ENCODE results near the gene EZR. TPM values are rescaled to one million over a fixed set of nuclear protein-coding genes. Genes with fewer than 3 reads are reported as not detected.

EZR gene
- 100 to 1,000 TPM in 3 of 4 donors, 10 to 100 TPM in 1; 83.7 to 168 (median 144) TPM for total RNA-seq

- TF ChIP-seq POLR2A (IDR thresholded peaks at IDR 0.05) (peak; percentile 19 to 62), EP300 (IDR thresholded peaks at IDR 0.05) (peak in 1 of 2 donors; percentile 70), CTCF (IDR thresholded peaks at IDR 0.05) (peak in 2 of 5 experiments; percentile 2 to 12)
- Histone ChIP-seq H3K4me1 (peaks cover 0 to 33% (median 24%) of the 10 kb centered on the region in 4 donors), H3K9me3 (no peaks in the 10 kb centered on the region), H3K27ac (peak within 1 kb of the TSS; percentile 94 to 99 (median 97)), H3K27me3 (no peaks in the 10 kb centered on the region), H3K4me3 (peak within 1 kb of the TSS; percentile 60 to 92 (median 76)), H3K36me3 (no peaks in the 10 kb centered on the region)
- 17 to 29% methylated on average over 20 to 33 of the region's 67 CpGs for WGBS, 2 donors
- DNase-seq (ENCODE audit: low spot score in 2 of 2), result peak; percentile 36 to 53
Measured at GRCh38 chr6:158819213-158819976, at the start of gene EZR. EZR (minus strand) TSS chr6:158819368; CDS start chr6:158818093, 1,275 bp downstream.

- Histone ChIP-seq H3K9me3 (no peaks in the 10 kb centered on the region), H3K36me3 (no peaks in the 10 kb centered on the region), H3K27me3 (no peaks in the 10 kb centered on the region), H3K4me3 (no peak overlapping the region), H3K4me1 (peaks cover 0 to 16% (median 2%) of the 10 kb centered on the region in 4 donors), H3K27ac (peak overlapping the region in 2 of 4 donors; percentile 92)
- WGBS, 2 donors, result 89 to 98% methylated on average over 6 of the region's 6 CpGs
- TF ChIP-seq EP300 (IDR thresholded peaks at IDR 0.05) (no peak), CTCF (IDR thresholded peaks at IDR 0.05) (no peak), POLR2A (IDR thresholded peaks at IDR 0.05) (no peak)
- DNase-seq (ENCODE audit: low spot score in 2 of 2), result no peak
Measured at GRCh38 chr6:158868122-158868480, 48.9 kb upstream of the EZR start.

GRCh38 chr6:158867381-158868121 is 48.4 kb upstream of the EZR start:
- DNase-seq (ENCODE audit: low spot score in 2 of 2), result no peak
- H3K27me3 ChIP-seq, result no peaks in the 10 kb centered on the region
- 89 to 92% methylated on average over 10 of the region's 10 CpGs for WGBS, 2 donors
- no peaks in the 10 kb centered on the region for H3K9me3 ChIP-seq
- H3K4me1 ChIP-seq, result peaks cover 0 to 16% (median 2%) of the 10 kb centered on the region in 4 donors
- no peaks in the 10 kb centered on the region for H3K36me3 ChIP-seq
- no peak overlapping the region for H3K4me3 ChIP-seq
- TF ChIP-seq POLR2A (IDR thresholded peaks at IDR 0.05) (no peak), EP300 (IDR thresholded peaks at IDR 0.05) (no peak), CTCF (IDR thresholded peaks at IDR 0.05) (no peak)
- peak overlapping the region in 1 of 4 donors; percentile 92 for H3K27ac ChIP-seq

GRCh38 chr6:158865769-158866168 is 46.6 kb upstream of the EZR start:
- 67 to 71% methylated on average over 2 of the region's 2 CpGs for WGBS, 2 donors
- no peak for DNase-seq (ENCODE audit: low spot score in 2 of 2)
- Histone ChIP-seq H3K36me3 (no peaks in the 10 kb centered on the region), H3K4me1 (peaks cover 0 to 16% (median 2%) of the 10 kb centered on the region in 4 donors), H3K4me3 (no peak overlapping the region), H3K27me3 (no peaks in the 10 kb centered on the region), H3K9me3 (no peaks in the 10 kb centered on the region), H3K27ac (no peak overlapping the region)
- TF ChIP-seq EP300 (IDR thresholded peaks at IDR 0.05) (no peak), POLR2A (IDR thresholded peaks at IDR 0.05) (no peak), CTCF (IDR thresholded peaks at IDR 0.05) (no peak)

GRCh38 chr6:158863646-158864045 is 44.5 kb upstream of the EZR start:
- TF ChIP-seq POLR2A (IDR thresholded peaks at IDR 0.05) (no peak), EP300 (IDR thresholded peaks at IDR 0.05) (no peak), CTCF (IDR thresholded peaks at IDR 0.05) (no peak)
- Histone ChIP-seq H3K27me3 (no peaks in the 10 kb centered on the region), H3K36me3 (no peaks in the 10 kb centered on the region), H3K27ac (no peak overlapping the region), H3K4me1 (no peaks in the 10 kb centered on the region), H3K9me3 (no peaks in the 10 kb centered on the region), H3K4me3 (no peak overlapping the region)
- 82 to 84% methylated on average over 4 of the region's 4 CpGs for WGBS, 2 donors
- no peak for DNase-seq (ENCODE audit: low spot score in 2 of 2)

All from tibial nerve (tissue), 4 donors.